Karpas-422 (cell line): ENCODE data around the gene DAB2IP. TPM values are rescaled to one million over a fixed set of nuclear protein-coding genes. Genes with fewer than 3 reads are reported as not detected.
"Not testable (repeated sequence)": the region's sequence is repeated elsewhere in the genome, so short reads cannot be mapped to it uniquely, and the experiment has no call there.

Experiments
- DNase-seq: peaks from one replicate; pipeline ENCODE4 v3.0.0-alpha.2; 2015
- H2AFZ ChIP-seq: fragments of 200-600 bp; sonication (generic); 2 replicates; pipeline ENCODE4 v1.6.1; 2014; ENCODE audit warnings: antibody characterized with exemption, low read length, mixed read lengths
- H3K27ac ChIP-seq: fragments of 200-600 bp; sonication (generic); 2 replicates; pipeline ENCODE4 v1.5.1; 2014; ENCODE audit warnings: mild to moderate bottlenecking, low read length, moderate library complexity
- H3K27me3 ChIP-seq: fragments of 200-600 bp; sonication (generic); 2 replicates; pipeline ENCODE4 v1.6.1; 2014; ENCODE audit warnings: low read length, mixed read lengths
- H3K36me3 ChIP-seq: fragments of 200-600 bp; sonication (generic); 2 replicates; pipeline ENCODE4 v1.6.1; 2014; ENCODE audit warnings: low read length, mixed read lengths; ENCODE audit not compliant: insufficient read depth
- H3K4me1 ChIP-seq: fragments of 200-600 bp; sonication (generic); 2 replicates; pipeline ENCODE4 v1.6.1; 2014; ENCODE audit warnings: mild to moderate bottlenecking, low read length, mixed read lengths
- H3K4me2 ChIP-seq: fragments of 200-600 bp; sonication (generic); 2 replicates; pipeline ENCODE4 v1.6.1; 2014; ENCODE audit warnings: low read length, low read depth, mild to moderate bottlenecking; ENCODE audit not compliant: poor library complexity, severe bottlenecking
- H3K4me3 ChIP-seq: fragments of 200-600 bp; sonication (generic); 2 replicates; pipeline ENCODE4 v1.5.1; 2014; ENCODE audit warnings: mild to moderate bottlenecking, antibody characterized with exemption, low read length, mixed read lengths
- H3K79me2 ChIP-seq: fragments of 200-600 bp; sonication (generic); 2 replicates; pipeline ENCODE4 v1.6.1; 2014; ENCODE audit warnings: mild to moderate bottlenecking, low read length, mixed read lengths
- H3K9ac ChIP-seq: fragments of 200-600 bp; sonication (generic); 2 replicates; pipeline ENCODE4 v1.6.0; 2014; ENCODE audit warnings: low read length
- H3K9me2 ChIP-seq: fragments of 200-600 bp; sonication (generic), shearing (Covaris generic); replicated peaks from 2 replicates; pipeline ENCODE4 v1.6.0; 2014; ENCODE audit warnings: mild to moderate bottlenecking, low read length, moderate library complexity; ENCODE audit not compliant: insufficient read depth
- H3K9me3 ChIP-seq: fragments of 300-700, 200-600 bp; sonication (generic); 2 replicates; pipeline ENCODE4 v1.6.1; 2014; ENCODE audit warnings: low read length, mixed read lengths
- H4K20me1 ChIP-seq: fragments of 200-600 bp; sonication (generic); 2 replicates; pipeline ENCODE4 v1.6.1; 2014; ENCODE audit warnings: mild to moderate bottlenecking, antibody characterized with exemption, low read length, low read depth; ENCODE audit not compliant: insufficient read depth
- total RNA-seq: library from RNA; depleted of rRNA; stranded (reverse); fragments of >200 nt; shearing (Covaris generic); gene quantifications from 2 replicates; pipeline ENCODE4 v1.2.3, GENCODE V29; 2014; ENCODE audit warnings: low replicate concordance

DAB2IP gene
- total RNA-seq, 1 experiment from 2014 or later = 1.3 TPM

GRCh38 chr9:121644040-121644439, 7.4 kb upstream of the DAB2IP start:
- not testable (repeated sequence) for H3K9me3 ChIP-seq, H2AFZ ChIP-seq, H4K20me1 ChIP-seq, H3K9me2 ChIP-seq, H3K4me3 ChIP-seq, H3K27ac ChIP-seq, H3K4me2 ChIP-seq, H3K27me3 ChIP-seq, DNase-seq, H3K79me2 ChIP-seq, H3K36me3 ChIP-seq, H3K4me1 ChIP-seq, H3K9ac ChIP-seq

DNA sequence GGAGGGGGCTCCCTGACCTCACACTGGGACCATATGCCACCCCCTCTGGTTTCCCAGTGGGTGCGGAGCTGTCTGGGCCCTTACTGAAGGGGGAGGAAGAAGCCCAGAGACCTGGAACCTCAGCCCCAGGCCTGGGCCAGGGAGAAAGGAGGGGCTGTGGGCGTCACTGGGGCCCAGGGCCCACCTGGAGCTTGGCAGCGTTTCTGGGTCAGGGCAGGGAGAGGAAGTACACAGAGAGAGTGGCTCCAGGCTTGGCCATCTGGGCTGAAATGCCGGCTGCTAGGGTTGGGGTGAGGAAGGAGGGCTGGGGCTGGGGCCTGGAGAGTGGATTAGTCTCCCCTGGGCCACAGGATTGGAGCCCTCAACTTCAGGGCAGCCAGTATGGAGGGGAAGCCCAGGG, 6.4 kb upstream of the DAB2IP start:
- H3K79me2 ChIP-seq = no peaks in the 10 kb centered on the region
- no peak overlapping the region for H3K9ac ChIP-seq
- no peak overlapping the region for H2AFZ ChIP-seq
- H3K27me3 ChIP-seq = no peaks in the 10 kb centered on the region
- H3K4me2 ChIP-seq = no peak overlapping the region
- H3K36me3 ChIP-seq = no peaks in the 10 kb centered on the region
- H3K9me3 ChIP-seq = no peaks in the 10 kb centered on the region
- H3K4me3 ChIP-seq = no peak overlapping the region
- no peaks in the 10 kb centered on the region for H3K9me2 ChIP-seq
- H3K27ac ChIP-seq = no peak overlapping the region
- no peaks in the 10 kb centered on the region for H3K4me1 ChIP-seq
- H4K20me1 ChIP-seq = no peaks in the 10 kb centered on the region
- DNase-seq = no peak

- H3K27me3 ChIP-seq = no peaks in the 10 kb centered on the region
- DNase-seq = peak; percentile 33
Measured at GRCh38 chr9:121645853-121646807, 5.3 kb upstream of the DAB2IP start.

GRCh38 chr9:121646992-121647391, 4.4 kb upstream of the DAB2IP start:
- peak; percentile 30 for DNase-seq
- H3K4me2 ChIP-seq = no peak overlapping the region
- no peak overlapping the region for H3K4me3 ChIP-seq
- no peaks in the 10 kb centered on the region for H3K36me3 ChIP-seq
- no peak overlapping the region for H3K9ac ChIP-seq
- H3K4me1 ChIP-seq = no peaks in the 10 kb centered on the region
- H3K79me2 ChIP-seq = no peaks in the 10 kb centered on the region
- no peaks in the 10 kb centered on the region for H3K9me2 ChIP-seq
- no peak overlapping the region for H2AFZ ChIP-seq
- no peaks in the 10 kb centered on the region for H4K20me1 ChIP-seq
- no peaks in the 10 kb centered on the region for H3K27me3 ChIP-seq
- H3K9me3 ChIP-seq = no peaks in the 10 kb centered on the region
- H3K27ac ChIP-seq = no peak overlapping the region

More at GRCh38 chr9:121645853-121646807, 5.3 kb upstream of the DAB2IP start:
- H3K9ac ChIP-seq = no peak overlapping the region
- H4K20me1 ChIP-seq = no peaks in the 10 kb centered on the region
- H3K27ac ChIP-seq = no peak overlapping the region
- no peak overlapping the region for H2AFZ ChIP-seq
- no peaks in the 10 kb centered on the region for H3K36me3 ChIP-seq
- no peaks in the 10 kb centered on the region for H3K4me1 ChIP-seq
- no peaks in the 10 kb centered on the region for H3K79me2 ChIP-seq
- H3K4me2 ChIP-seq = no peak overlapping the region
- H3K4me3 ChIP-seq = no peak overlapping the region
- H3K9me2 ChIP-seq = no peaks in the 10 kb centered on the region
- no peaks in the 10 kb centered on the region for H3K9me3 ChIP-seq

DNA sequence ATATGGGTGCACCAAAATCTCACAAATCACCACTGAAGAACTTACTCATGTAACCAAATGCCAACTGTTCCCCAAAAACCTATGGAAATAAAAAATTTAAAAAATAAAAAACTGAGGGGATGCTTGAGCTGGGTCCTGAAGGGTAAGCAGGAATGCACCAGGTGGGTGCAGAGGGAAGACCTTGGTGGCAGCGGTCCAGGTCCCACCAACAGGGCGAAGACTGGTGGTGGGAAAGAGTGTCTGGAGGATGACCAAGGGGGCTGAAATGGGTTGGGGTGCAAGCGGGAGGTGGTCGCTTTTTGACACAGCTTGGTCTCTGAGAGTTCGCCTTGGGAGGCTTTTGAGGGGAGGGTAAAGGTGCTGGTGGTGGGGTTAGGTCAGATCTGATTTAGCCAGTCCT, 3.3 kb upstream of the DAB2IP start:
- Histone ChIP-seq H3K4me2 (no peak overlapping the region), H4K20me1 (no peaks in the 10 kb centered on the region), H3K79me2 (no peaks in the 10 kb centered on the region), H3K9me3 (no peaks in the 10 kb centered on the region), H3K27me3 (no peaks in the 10 kb centered on the region), H3K36me3 (no peaks in the 10 kb centered on the region), H3K4me3 (no peak overlapping the region), H3K9ac (no peak overlapping the region), H3K27ac (no peak overlapping the region), H3K9me2 (no peaks in the 10 kb centered on the region), H2AFZ (no peak overlapping the region), H3K4me1 (no peaks in the 10 kb centered on the region)
- DNase-seq = no peak

DNA sequence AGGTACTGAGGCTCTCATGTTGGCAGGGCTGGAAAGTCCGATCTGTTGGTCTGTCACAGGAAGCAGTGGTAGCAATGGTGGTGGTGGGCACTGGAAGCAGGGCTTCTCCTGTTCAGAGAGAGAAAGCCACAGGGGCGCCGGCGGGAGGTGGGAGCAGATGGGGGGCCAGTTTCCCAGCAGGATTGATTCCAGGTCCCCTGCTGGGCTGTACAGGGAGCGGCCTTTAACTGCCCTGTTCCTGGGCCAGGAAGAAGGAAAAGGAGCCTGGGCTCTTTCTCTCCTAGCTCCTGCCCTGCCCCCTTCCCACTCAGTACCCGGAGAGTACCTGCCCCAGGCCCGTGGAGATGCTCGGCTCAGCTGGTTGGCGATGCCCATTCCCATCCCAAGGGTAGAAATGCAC, 2.6 kb upstream of the DAB2IP start:
- DNase-seq = peak; percentile 22
- H3K9me3 ChIP-seq = no peaks in the 10 kb centered on the region
- no peak overlapping the region for H3K4me3 ChIP-seq
- no peak overlapping the region for H3K9ac ChIP-seq
- H4K20me1 ChIP-seq = no peaks in the 10 kb centered on the region
- no peak overlapping the region for H3K4me2 ChIP-seq
- no peak overlapping the region for H2AFZ ChIP-seq
- H3K36me3 ChIP-seq = no peaks in the 10 kb centered on the region
- no peaks in the 10 kb centered on the region for H3K27me3 ChIP-seq
- no peaks in the 10 kb centered on the region for H3K9me2 ChIP-seq
- H3K27ac ChIP-seq = no peak overlapping the region
- no peaks in the 10 kb centered on the region for H3K79me2 ChIP-seq
- H3K4me1 ChIP-seq = no peaks in the 10 kb centered on the region

DNA sequence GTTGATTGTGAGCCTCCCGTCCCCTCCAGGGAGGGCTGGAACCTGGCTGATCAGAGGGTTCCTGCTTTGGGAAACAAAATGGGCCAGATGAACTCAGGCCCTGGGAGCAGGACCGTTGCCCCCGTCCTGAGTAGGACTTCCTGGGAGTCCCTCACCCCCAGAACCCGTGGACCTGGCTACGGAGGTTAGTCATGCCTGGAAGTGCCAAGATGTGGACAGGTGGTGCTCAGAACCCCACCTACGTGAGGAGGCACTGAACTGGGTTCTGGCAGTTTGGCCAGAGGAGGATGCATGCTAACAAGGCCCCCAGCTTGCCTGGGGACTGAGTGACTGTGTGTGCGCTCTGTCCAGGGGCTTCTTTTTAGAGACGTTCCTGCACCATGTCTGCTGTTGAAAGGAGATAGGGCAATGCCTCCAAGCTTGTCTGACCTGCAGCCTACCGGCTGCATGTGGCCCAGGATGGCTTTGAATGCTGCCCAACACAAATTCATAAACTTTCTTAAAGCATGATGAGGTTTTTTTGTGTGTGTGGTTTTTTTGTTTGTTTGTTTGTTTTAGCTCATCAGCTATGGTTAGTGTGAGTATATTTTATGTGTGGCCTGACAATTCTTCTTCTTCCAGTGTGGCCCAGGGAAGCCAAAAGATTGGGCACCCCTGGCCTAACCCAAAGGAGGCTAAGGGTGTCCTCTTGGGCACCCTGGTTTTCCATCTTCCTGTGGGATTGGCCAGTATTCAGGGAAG, 1.8 kb upstream of the DAB2IP start:
- Histone ChIP-seq H3K9me2 (no peaks in the 10 kb centered on the region), H2AFZ (no peak overlapping the region), H3K4me2 (no peak overlapping the region), H3K36me3 (no peaks in the 10 kb centered on the region), H3K27me3 (no peaks in the 10 kb centered on the region), H3K4me3 (no peak overlapping the region), H3K4me1 (no peaks in the 10 kb centered on the region), H4K20me1 (no peaks in the 10 kb centered on the region), H3K9ac (no peak overlapping the region), H3K27ac (no peak overlapping the region), H3K79me2 (no peaks in the 10 kb centered on the region), H3K9me3 (no peaks in the 10 kb centered on the region)
- DNase-seq = no peak

DNA sequence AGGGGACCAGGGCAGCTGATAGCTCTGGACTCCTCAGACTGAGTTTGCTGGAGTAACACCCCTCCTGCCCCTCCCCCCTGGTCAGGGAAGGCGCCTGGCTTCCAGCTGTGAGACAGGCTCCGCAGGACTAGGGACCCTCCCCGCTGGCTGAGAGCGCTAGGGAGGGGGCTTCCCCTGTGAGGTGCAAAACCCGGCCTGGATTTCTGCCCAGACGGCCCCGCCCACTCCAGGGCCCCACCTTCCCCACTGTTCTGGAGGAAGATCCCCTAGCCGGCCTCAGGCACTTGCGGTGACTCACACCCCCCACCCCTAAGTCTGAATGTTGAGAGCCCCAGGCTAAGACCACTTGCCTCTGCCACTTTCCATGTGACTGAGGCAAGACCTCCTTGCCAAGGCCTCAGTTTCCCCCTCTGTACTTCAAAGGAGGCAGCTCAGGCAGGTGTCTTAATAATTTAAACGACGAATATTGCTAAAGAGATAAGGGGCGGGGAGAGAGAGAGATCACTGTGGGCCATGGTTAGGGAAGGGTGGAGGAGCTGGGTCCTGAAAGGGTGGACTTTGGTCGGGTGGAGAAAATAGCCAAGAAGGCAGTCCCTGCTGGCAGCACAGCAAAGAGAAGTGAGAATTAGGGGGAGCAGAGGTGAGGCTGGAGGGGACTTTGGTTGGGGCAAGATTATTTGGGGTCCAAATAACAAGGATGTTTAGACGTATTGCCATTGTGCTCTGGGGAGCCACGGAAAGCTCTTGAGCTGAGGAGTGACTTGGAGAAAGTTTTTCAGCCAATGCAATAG, 1.0 kb upstream of the DAB2IP start:
- no peak overlapping the region for H3K27ac ChIP-seq
- no peak for DNase-seq
- no peaks in the 10 kb centered on the region for H3K9me3 ChIP-seq
- no peak overlapping the region for H3K9ac ChIP-seq
- H3K4me1 ChIP-seq = no peaks in the 10 kb centered on the region
- no peak overlapping the region for H3K4me3 ChIP-seq
- no peaks in the 10 kb centered on the region for H4K20me1 ChIP-seq
- no peaks in the 10 kb centered on the region for H3K27me3 ChIP-seq
- H3K79me2 ChIP-seq = no peaks in the 10 kb centered on the region
- H3K4me2 ChIP-seq = no peak overlapping the region
- no peak overlapping the region for H2AFZ ChIP-seq
- no peaks in the 10 kb centered on the region for H3K9me2 ChIP-seq
- H3K36me3 ChIP-seq = no peaks in the 10 kb centered on the region
